ENCODE measurements around the gene SPATA13.
A peak's percentile ranks its signal among the peaks of the same experiment; 100 is the strongest.
"Not testable (repeated sequence)": the region's sequence is repeated elsewhere in the genome, so short reads cannot be mapped to it uniquely, and the experiment has no call there.

Gene SPATA13

GRCh38 chr13:24202215-24202614 is 41.7 kb downstream of the SPATA13 start:
- DNase-seq, result no peak

- DNase-seq, result no peak
Measured at GRCh38 chr13:24203273-24203672, 42.8 kb downstream of the SPATA13 start.

- no peak for DNase-seq
Measured at GRCh38 chr13:24203811-24204210, 43.3 kb downstream of the SPATA13 start.

- not testable (repeated sequence) for DNase-seq
Measured at GRCh38 chr13:24205076-24205475, 44.6 kb downstream of the SPATA13 start.

GRCh38 chr13:24207841-24208667 is 47.5 kb downstream of the SPATA13 start:
- DNase-seq, result peak; percentile 35 to 64

- no peak for DNase-seq
Measured at GRCh38 chr13:24209138-24209537, 48.6 kb downstream of the SPATA13 start.

- DNase-seq, result no peak
Measured at GRCh38 chr13:24212254-24212653, 51.7 kb downstream of the SPATA13 start.

- no peak for DNase-seq
Measured at GRCh38 chr13:24212674-24213073, 52.2 kb downstream of the SPATA13 start.

- no peak for DNase-seq
Measured at GRCh38 chr13:24213932-24214331, 53.4 kb downstream of the SPATA13 start.

- DNase-seq, result no peak
Measured at GRCh38 chr13:24214528-24214927, 54.0 kb downstream of the SPATA13 start.

- DNase-seq, result no peak
Measured at GRCh38 chr13:24215126-24215525, 54.6 kb downstream of the SPATA13 start.

GRCh38 chr13:24215732-24216131 is 55.2 kb downstream of the SPATA13 start:
- DNase-seq, result peak; percentile 77 to 89

- no peak for DNase-seq
Measured at GRCh38 chr13:24216176-24216575, 55.7 kb downstream of the SPATA13 start.

GRCh38 chr13:24216779-24217178 is 56.3 kb downstream of the SPATA13 start:
- not testable (repeated sequence) for DNase-seq

- peak in 1 of 2 experiments; percentile 20 for DNase-seq
Measured at GRCh38 chr13:24217601-24218281, 57.2 kb downstream of the SPATA13 start.

GRCh38 chr13:24218338-24218737 is 57.8 kb downstream of the SPATA13 start:
- DNase-seq, result no peak

- DNase-seq, result no peak
Measured at GRCh38 chr13:24218977-24219376, 58.5 kb downstream of the SPATA13 start.

GRCh38 chr13:24220086-24220703 is 59.7 kb downstream of the SPATA13 start:
- DNase-seq, result peak; percentile 63 to 85

- DNase-seq, result no peak
Measured at GRCh38 chr13:24221007-24221406, 60.5 kb downstream of the SPATA13 start.

GRCh38 chr13:24222756-24223155 is 62.2 kb downstream of the SPATA13 start:
- no peak for DNase-seq

- DNase-seq, result no peak
Measured at GRCh38 chr13:24223341-24224231, 63.1 kb downstream of the SPATA13 start.

- no peak for DNase-seq
Measured at GRCh38 chr13:24224232-24224680, 63.7 kb downstream of the SPATA13 start.

GRCh38 chr13:24225062-24225461 is 64.5 kb downstream of the SPATA13 start:
- DNase-seq, result no peak
